Thyroid gland (tissue), 4 donors: ENCODE measurements around the gene FAM222B.
"Not testable (repeated sequence)": the region's sequence is repeated elsewhere in the genome, so short reads cannot be mapped to it uniquely, and the experiment has no call there.

Experiments used
- CTCF ChIP-seq, 6 experiments: fragments of 200-600 bp in 3 of 6; fragments of 450-650 bp in 3 of 6; sonication (generic) in 3 of 6; IDR thresholded peaks; one replicate each; pipeline ENCODE4 v1.5.1; 2016 to 2019; ENCODE audit warnings: antibody characterized with exemption in 6 of 6, mild to moderate bottlenecking in 2 of 6, inconsistent platforms in 1 of 6, moderate library complexity in 1 of 6
- POLR2A ChIP-seq, 2 donors: fragments of 450-650 bp; IDR thresholded peaks; one replicate each; pipeline ENCODE4 v1.6.1; 2017; ENCODE audit warnings: antibody characterized with exemption in 2 of 2, mild to moderate bottlenecking in 2 of 2, moderate library complexity in 1 of 2

- TF ChIP-seq CTCF, POLR2A (IDR thresholded peaks at IDR 0.05): not testable (repeated sequence)
These were observed 121.6 kb downstream of the FAM222B start for GRCh38 chr17:28720997-28721329.
